ENCODE measurements around the gene PICALM.
A peak's percentile ranks its signal among the peaks of the same experiment; 100 is the strongest.
"Not testable (repeated sequence)": the region's sequence is repeated elsewhere in the genome, so short reads cannot be mapped to it uniquely, and the experiment has no call there.

Gene PICALM

DNA sequence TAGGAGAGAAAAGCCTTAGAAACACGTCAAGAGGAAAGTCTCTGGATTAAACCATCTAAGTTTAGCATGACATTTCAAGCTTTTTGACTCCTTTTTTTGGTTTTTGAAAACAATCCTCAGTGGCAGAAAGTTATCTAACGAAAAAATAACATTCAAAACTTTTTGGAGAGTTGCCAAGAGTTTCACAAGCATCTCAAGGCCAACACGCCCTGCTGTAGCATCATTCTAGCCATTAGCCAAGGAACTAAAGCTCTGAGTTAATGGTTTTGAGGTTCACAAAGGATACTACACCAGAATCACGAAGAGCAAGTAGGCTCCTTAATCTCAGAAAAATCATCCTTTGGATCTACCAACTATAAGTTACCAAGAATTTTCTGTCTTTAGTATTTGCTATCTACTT lies 94.8 kb downstream of the PICALM start:
- DNase-seq (ENCODE audit: low spot score): no peak

DNA sequence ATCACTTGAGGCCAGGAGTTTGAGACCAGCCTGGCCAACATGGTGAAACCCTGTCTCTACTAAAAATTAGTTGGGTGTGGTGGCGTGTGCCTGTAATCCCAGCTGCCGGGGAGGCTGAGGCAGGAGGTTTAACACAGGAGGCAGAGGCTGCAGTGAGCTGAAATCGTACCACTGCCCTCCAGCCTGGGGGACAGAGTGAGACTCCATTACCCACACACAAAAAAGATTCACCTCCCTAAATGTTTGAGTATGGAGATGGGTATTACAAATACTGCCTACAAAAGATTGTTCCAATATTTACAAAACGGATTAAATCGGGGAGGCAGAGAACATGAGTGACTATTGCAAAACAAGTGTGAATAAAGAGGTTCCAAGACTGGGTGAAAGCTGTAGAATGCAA lies 98.3 kb downstream of the PICALM start:
- no peak for DNase-seq (ENCODE audit: low spot score)

DNA sequence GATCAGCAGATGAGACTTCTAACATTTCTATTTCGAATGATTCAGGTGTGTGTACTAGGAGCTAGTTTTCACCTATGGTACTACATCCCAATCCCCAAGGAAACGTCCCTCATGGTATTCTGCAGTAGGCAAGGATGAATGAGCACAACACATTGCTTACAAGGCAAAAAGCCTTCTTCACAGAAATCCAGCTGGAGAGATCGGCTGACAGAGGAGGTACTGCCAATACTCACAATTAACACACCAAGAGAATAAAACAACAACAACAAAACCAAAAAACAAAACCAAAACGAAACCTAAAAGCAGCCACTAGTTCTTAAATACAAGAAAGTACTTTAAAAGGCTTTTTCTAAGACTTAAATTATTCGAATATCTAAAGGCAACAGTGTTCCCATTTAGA lies 101.4 kb downstream of the PICALM start:
- no peak for DNase-seq (ENCODE audit: low spot score)

DNA sequence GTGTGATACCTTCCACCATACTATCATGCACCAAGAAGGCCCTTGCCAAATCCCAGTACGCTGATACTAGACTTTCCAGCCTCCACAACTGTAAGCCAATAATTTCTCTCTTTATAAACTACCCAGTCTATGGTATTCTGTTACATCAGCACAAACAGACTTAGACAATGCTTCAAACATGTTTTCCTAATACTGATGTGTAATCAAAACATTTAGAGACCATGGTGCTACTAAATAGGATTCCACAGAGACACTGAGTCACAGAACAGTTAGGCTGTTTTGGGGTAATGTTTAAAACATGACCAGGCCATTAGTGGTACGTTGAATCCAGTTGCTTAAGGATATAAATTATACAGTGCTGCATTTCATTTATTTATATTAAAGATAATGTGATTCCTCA lies 103.7 kb downstream of the PICALM start:
- no peak for DNase-seq (ENCODE audit: low spot score)

DNA sequence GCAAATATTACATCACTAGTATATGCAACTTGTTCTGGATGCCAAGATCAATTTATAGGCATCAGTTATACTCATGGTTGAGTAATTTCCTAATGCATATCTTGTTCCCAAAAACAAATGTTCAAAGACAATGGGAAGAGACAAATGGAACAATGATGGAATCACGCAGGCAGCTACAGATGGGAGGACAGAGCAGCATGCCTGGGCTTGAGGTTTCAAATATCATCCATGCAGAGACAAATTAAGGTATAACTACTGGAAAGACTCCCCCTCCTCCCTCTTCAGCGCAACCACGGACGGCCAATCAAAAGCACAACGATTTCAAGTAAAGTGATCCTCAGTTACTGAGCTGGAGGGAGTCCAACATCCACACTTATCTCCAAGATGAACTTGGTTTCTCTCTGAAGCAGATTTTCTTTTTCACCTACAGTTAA lies 106.9 kb downstream of the PICALM start:
- DNase-seq (ENCODE audit: low spot score): no peak

DNA sequence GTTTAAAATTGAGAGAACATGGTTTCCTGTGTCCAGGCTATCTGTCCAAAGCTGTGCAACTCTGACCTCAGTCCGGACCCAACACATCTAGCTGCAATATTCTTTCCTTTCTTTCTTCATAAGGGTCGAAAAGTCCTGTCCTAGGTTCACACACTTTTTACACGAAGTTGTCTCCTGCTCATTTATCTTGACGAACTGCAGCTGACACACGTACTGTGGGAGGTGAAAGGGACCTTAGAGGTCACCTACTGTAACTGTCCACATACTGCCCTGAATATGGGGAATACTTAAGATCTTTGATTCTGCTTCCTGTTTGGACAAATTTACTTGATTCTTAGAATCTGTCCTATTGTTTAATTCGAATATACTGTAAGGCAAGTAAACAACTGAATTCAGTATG lies 107.8 kb downstream of the PICALM start:
- no peak for DNase-seq (ENCODE audit: low spot score)

DNA sequence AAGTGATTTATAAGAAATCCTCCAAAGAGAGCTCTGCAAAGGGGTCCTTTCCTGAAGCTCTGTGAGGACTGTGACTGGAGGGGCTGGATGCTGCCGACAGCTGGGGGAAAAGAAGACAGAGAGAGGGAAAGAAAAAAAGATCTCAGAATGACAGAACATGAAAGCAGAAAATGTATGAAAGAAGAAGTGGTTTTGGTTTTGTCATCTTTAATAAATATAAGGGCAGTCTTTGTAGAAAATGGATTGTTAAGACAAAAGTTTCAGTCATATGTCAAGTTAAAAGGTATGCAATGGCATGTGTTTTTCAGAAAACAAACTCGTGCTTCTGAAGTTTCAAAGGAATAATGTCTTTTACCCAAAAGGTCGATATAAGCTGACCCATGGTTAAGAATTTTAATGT lies 108.2 kb downstream of the PICALM start:
- DNase-seq (ENCODE audit: low spot score): no peak

DNA sequence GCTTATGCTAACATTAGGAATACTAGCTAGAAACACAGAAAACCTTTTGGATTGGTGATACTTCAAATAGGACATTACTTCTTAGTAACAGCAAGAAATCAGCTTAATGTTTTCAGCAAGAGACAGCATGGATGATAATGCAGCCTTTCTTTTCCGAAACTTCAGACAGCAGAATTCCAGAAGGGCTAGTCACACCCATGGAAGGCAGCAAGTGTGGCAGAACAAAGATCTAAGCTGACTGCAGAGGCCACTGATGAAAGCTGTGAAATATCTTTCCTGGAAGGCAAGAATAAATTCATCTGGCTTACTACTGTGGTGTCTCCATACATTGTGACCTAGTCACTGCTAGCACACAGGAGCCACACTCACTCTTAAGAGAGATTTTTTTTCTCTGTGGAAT lies 113.4 kb downstream of the PICALM start:
- DNase-seq (ENCODE audit: low spot score): no peak

DNA sequence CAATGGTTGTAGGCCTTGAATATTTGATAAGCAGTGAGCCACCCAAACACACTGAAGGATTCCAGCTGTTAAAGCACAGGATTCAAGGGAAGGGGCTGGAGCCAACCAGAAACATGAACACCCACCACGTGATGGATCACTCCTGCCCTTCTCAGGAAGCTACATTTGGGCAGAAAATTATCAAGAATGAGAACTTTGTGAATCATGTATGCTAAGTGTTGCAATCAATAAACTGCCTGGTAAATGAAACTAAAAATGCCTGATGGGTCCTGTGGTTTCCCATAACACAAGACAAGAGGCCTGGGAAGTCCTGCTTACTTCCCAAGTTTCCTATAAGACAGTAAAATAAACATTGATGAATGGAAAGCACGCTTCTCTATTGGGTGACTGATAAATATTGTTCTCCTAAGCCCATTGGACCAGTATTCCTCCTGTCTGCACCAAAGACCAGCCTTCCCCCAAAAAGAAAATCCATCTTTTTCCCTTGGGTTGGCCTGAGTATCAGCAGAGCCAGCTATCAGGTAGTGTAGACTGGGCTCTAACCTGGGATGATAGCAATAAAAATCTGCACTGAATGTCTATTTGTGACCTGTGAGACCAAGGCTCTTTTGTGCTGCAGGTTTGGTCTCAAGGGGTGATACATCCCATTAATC lies 115.3 kb downstream of the PICALM start:
- no peak for DNase-seq (ENCODE audit: low spot score)

DNA sequence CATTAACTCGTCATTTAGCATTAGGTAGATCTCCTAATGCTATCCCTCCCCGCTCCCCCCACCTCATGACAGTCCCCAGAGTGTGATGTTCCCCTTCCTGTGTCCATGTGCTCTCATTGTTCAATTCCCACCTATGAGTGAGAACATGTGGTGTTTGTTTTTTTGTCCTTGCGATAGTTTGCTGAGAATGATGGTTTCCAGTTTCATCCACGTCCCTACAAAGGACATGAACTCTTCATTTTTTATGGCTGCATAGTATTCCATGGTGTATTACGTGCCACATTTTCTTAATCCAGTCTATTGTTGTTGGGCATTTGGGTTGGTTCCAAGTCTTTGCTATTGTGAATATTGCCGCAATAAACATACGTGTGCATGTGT lies 116.8 kb downstream of the PICALM start:
- not testable (repeated sequence) for DNase-seq (ENCODE audit: low spot score)

DNA sequence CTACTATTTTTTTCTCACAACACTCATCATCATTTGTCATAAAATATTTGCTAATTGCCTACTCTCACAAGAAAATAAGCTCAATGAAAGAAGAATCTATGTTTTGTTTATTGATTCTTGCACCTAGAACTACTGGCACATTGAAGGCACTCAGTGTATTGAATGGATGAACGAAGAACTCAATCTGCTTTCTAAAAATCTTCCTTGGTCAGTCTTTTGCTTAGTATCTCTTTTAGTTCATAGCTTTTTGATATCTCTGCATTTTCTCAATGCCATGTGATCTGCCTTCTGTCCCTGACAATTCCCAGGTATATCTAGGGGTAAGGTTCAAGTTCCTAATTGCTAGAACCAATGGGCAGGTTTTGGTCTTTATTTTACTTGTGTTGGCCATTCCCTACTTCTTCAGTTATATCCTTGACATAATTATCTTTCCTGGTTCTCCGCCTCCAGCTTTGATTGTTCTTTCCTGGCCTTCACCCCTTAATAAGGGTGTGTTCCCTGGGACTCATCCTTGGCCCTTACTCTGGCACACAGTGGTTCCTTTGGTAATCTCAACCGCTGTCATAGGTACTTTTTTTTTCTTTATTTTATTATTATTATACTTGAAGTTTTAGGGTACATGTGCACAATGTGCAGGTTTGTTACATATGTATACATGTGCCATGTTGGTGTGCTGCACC lies 117.3 kb downstream of the PICALM start:
- DNase-seq (ENCODE audit: low spot score): no peak

DNA sequence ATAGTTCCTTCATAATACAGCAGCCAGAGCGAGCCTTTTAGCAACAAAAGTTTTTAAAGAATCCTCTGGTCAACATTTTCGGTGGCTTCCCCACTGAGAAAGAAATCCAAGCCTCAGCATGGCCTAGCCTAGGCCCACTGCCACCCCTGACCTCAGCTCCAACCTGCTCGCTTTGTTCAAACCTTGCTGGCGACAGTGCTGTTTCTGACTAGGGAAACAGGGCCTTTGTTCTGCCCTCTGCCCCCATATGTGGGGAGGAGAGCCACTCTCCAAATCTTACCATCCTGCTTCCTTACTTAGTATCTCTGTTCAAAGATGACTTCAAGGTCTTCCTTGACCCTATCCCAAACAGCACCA lies 117.9 kb downstream of the PICALM start:
- no peak for DNase-seq (ENCODE audit: low spot score)

DNA sequence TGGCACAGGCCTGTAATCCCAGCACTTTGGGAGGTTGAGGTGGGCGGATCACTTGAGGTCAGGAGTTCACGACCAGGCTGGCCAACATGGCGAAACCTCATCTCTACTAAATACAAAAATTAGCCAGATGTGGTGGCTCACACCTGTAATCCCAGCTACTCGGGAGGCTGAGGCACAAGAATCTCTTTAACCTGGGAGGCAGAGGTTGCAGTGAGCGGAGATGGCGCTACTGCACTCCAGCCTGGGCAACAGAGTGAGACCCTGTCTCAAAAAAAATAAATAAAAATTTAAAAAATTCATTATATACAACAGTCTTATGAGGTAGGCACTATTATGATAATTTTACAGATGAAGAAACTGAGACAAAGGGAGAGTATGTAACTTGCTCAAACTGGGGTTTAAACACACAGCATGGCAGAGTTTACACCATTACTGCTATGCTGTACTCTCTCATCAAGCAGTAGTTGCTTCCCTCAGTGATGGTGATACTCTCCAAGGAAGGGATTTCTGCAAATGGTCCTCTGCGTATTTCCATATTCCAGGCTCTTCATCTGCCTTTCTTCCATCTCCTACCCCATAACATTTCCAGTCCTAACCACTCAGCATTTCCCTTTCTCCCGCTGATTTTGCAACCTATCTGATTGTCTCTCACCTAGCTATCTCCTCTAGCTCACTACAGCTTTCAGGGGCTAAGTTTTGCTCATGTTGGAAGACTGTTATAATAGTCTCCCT lies 118.4 kb downstream of the PICALM start:
- DNase-seq (ENCODE audit: low spot score): no peak

DNA sequence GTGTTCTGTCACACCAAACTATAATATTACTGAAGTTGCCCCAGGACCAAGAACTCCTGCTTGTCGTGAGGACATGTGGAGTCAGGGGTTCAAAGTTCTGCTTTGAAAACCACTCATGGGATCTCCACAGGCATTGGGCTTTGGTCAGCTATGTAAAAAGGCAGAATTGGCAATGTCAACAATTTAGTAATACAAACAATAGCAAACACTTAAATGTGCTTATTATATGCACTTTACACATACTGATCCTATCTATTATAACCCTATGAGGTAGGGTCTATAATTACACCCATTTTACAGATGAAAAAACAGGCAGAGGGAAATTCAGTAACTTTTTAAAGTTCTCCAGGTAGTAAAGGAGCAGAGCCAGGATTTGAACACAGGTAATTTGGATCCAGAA lies 119.1 kb downstream of the PICALM start:
- DNase-seq (ENCODE audit: low spot score): no peak

DNA sequence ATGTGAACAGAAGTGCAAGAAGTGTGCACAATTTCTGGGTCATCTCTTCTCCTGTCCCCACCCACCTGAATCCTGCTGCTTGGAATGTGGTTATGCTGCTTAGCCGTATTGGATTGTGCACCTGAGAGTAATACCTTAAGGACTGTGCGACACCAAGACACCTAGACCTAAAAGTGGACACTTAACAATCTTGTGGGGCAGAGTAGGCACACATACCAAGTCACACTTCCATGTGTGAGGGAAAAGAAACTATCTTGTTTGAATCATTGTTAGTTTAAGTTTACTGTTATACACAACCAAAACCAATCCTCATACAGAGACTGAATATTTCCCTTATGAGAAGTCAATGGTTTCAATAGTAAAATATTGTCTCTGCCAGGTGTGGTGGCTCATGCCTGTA lies 120.0 kb downstream of the PICALM start:
- DNase-seq (ENCODE audit: low spot score): no peak

DNA sequence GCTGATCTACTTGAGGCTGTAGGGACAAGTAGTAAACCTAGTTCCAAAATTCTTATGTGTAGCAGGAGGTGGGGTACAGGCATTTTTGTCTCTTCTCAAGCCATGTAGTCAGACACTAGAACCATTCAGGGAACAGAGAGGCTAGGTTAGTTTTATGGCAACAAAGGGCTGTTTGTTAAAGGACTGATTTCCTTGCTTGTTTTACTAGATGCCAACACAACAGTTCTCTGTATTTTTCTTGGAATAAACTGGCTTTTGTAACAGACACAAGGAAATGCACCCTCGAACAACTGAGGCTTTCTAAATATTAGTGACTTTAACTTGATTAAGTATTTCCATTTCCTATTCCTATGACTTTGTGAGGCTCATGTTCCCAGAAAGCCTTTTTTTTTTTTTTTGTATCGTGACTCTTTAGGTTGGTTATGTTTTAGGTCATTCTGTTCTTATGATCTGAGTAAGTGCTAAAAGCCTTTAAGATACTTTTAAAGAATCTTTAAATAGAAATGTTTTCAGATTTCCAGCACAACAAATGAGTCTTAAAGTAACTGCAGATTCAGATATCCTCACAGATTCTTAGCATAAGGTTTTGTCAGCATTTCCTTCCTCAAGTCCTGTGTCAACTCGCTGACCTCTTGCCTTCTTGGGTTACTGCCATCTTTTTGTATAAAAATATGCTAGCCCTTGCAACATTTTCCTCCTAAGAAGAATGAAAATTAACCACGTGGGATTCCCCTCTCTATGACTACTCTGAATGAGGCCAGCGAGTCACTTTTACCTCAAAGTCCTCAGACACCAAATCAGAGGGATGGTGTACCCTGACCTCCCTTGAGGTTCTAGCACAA lies 121.2 kb downstream of the PICALM start:
- DNase-seq (ENCODE audit: low spot score): no peak

DNA sequence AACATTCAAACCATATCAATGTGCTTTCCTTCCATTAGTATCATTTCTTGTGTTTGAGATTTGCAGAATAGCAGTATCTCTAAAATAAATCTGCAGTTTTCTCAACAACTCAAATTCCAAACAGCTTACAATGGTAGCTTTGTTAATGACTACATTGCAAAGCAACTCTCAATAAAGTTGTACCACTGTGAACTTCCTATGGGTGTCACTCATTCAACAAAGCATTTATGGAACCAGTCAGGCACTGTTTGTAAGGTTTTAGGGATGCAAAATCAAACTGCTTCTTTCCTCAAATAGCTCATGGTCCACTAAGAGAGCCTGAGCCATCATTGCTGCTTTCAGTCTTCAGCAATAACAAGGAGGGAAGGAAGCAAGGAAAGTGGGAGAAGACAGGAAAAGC lies 122.7 kb downstream of the PICALM start:
- DNase-seq (ENCODE audit: low spot score): no peak

DNA sequence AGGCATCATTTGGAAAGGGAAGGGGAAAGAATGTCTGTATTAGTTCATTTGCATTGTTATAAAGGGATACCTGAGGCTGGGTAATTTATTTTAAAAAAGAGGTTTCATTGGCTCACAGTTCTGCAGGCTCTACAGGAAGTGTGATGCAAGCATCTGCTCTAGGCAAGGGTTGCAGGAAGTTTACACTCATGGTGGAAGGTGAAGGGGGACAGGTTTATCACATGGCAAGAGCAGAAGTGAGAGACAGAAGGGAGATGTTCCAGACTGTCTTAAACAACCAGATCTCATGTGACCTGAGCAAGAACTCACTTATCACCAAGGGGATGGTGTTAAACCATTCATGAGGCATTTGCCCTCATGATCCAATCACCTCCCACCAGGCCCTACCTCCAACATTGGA lies 123.1 kb downstream of the PICALM start:
- DNase-seq (ENCODE audit: low spot score): no peak

DNA sequence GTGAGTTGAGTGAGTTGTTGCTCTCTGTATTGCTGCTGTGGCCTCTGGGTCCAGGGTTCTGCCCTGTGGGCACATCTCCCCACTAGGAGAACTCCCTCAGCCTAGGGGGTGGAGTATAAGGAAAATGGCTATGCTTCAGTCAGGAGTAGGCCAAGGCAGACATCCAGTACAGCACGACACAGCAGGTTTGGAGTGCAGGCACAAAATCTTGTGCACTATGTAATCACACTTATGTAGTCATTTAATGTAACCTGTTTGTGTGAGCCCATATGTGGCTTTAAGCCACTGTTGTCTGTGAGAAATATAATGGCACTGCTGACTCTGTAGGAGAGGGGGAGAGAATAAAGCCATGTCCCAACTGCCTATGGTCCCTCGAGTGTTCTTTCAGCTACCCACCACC lies 123.6 kb downstream of the PICALM start:
- DNase-seq (ENCODE audit: low spot score): peak; percentile 32

DNA sequence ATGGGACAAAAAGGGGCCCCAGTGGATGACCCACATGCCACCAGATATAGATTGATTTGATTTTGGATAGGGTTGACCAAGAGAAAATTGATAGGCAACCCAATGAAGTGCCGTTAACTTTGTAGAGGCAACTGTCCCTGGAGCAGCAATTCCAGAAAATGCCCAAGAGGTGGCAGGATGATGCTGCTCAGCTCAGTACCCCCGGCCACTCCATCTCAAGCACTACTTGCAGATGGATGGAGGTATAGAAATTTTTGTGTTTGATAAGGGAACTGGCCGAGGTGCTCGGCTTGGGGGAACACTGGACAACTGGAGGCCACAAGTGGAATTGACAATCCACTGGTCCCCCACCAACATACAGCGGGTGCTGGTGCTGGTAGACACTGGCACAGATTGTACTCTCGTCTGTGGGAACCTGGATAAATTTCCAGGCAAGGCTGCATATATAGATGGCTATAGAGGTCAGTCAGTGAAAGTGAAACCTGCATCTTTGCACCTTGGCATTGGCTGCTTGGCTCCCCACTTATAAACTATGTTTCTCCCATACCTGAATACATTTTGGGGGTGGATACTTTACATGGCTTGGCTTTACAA lies 127.4 kb downstream of the PICALM start:
- peak; percentile 57 for DNase-seq (ENCODE audit: low spot score)

DNA sequence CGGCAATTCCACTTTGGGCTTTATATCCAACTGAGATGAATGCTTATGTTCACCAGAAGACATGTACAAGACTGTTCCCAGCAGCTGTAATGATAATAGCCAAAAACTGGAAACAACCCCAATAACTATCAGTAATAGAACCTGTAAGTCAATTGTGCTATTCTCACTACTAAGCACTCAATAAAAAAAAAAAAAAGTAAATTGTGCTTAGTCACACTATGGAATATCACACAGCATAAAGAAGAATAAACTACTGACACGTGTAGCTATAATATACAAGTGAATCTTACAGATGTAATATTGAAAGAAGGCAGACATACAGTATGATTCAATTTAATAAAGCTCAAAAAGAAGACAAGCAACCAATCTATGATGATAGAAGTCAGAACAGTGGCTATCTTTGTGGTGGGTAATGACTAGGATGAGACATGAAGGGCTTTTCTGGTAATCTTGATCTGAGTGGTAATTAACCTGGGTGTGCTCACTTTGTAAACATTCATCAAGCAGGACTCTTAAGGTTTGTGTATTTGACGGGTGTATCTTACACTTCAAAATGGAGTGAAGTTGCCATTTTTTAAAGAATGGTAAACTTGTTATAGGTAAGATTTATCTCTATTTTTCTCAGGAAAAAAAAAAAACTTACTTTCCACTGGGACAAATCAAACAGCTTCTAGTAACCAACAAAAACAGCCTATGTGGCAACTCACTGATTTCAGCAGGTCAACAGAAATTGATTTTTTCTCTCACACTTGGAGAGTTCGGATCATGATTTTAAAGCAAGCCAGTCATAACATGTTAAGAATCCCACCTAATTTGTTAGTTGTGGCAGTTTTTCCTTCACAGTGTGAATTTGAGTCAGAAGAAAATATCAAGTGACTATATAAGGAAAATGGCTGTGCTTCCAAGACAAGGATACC lies 129.5 kb downstream of the PICALM start:
- no peak for DNase-seq (ENCODE audit: low spot score)

Measured in NAMALWA (cell line).